Esophagus squamous epithelium (tissue), 4 donors: ENCODE results near the gene MSH3.

Source experiments
- CTCF ChIP-seq, 6 experiments: fragments of 450-650 bp in 4 of 6; fragments of 200-600 bp in 2 of 6; sonication (generic) in 2 of 6; IDR thresholded peaks; one replicate each; pipeline ENCODE4 v1.5.1; 2016 to 2019; ENCODE audit warnings: antibody characterized with exemption in 6 of 6, mild to moderate bottlenecking in 4 of 6, moderate library complexity in 4 of 6
- POLR2A ChIP-seq, 4 donors: fragments of 450-650 bp; IDR thresholded peaks; one replicate each; pipeline ENCODE4 v1.6.1; 2017; ENCODE audit warnings: antibody characterized with exemption in 4 of 4, mild to moderate bottlenecking in 4 of 4, moderate library complexity in 3 of 4

GRCh38 chr5:80620211-80620610, 34.2 kb upstream of the MSH3 start:
- TF ChIP-seq CTCF (IDR thresholded peaks at IDR 0.05) (no peak), POLR2A (IDR thresholded peaks at IDR 0.05) (no peak)
